Caco-2 (cell line): ENCODE results near the gene LNX2. TPM values are rescaled to one million over a fixed set of nuclear protein-coding genes. Genes with fewer than 3 reads are reported as not detected.

Experiments
- BruUV-seq: library from RNA; stranded (reverse); fragments of 400-500 nt; replicated peaks from 2 replicates; lab custom pipeline; 2021; lab: Mats Ljungman, UMichigan
- CTCF ChIA-PET: fragments of 300-600 bp; sonication (Branson Sonifier 250); formaldehyde crosslinking; loops from one replicate; lab custom pipeline; 2022; ENCODE audit warnings: antibody characterized with exemption; lab: Charles Lee
- POLR2A ChIA-PET: fragments of 300-600 bp; sonication (Branson Sonifier 250); formaldehyde crosslinking; loops from one replicate; lab custom pipeline; 2022; ENCODE audit warnings: antibody characterized with exemption; lab: Charles Lee
- DNase-seq, 2 experiments: peaks; one replicate each; pipeline versions ENCODE4 v3.0.0 to v3.0.0-alpha.2; 2020 to 2022
- H3K27me3 ChIP-seq: replicated peaks from 2 replicates; pipeline ENCODE4 v1.6.0; 2011; ENCODE audit warnings: low read length; ENCODE audit not compliant: control insufficient read depth, insufficient read depth
- H3K36me3 ChIP-seq: 2 replicates; pipeline ENCODE4 v1.5.1; 2011; ENCODE audit warnings: low read length; ENCODE audit not compliant: control insufficient read depth, insufficient read depth
- H3K4me1 ChIP-seq: fragments of 250-450 bp; sonication (Bioruptor Pico); 2 replicates; pipeline ENCODE4 v1.5.1; 2020; ENCODE audit warnings: mild to moderate bottlenecking
- H3K4me3 ChIP-seq: 2 replicates; pipeline ENCODE4 v1.5.1; 2011; ENCODE audit warnings: low read depth, mild to moderate bottlenecking, control low read depth, low read length
- H3K9me3 ChIP-seq: fragments of 250-450 bp; sonication (Bioruptor Pico); 2 replicates; pipeline ENCODE4 v1.5.1; 2020; ENCODE audit warnings: mild to moderate bottlenecking, moderate library complexity
- H3K27ac Mint-ChIP-seq: one replicate; pipeline ENCODE4 v1.8.0; 2022; ENCODE audit warnings: mixed read lengths; ENCODE audit not compliant: unreplicated experiment
- H3K27me3 Mint-ChIP-seq: one replicate; pipeline ENCODE4 v1.8.0; 2022; ENCODE audit warnings: mixed read lengths; ENCODE audit not compliant: insufficient read depth, unreplicated experiment
- H3K36me3 Mint-ChIP-seq: one replicate; pipeline ENCODE4 v1.8.0; 2022; ENCODE audit warnings: mild to moderate bottlenecking, mixed read lengths; ENCODE audit not compliant: insufficient read depth, unreplicated experiment
- H3K4me1 Mint-ChIP-seq: one replicate; pipeline ENCODE4 v1.8.0; 2022; ENCODE audit warnings: low read depth, mixed read lengths; ENCODE audit not compliant: unreplicated experiment
- H3K4me3 Mint-ChIP-seq: one replicate; pipeline ENCODE4 v1.8.0; 2022; ENCODE audit warnings: mild to moderate bottlenecking, moderate library complexity, mixed read lengths; ENCODE audit not compliant: unreplicated experiment
- H3K9me3 Mint-ChIP-seq: one replicate; pipeline ENCODE4 v1.8.0; 2022; ENCODE audit warnings: mixed read lengths; ENCODE audit not compliant: unreplicated experiment
- CTCF ChIP-seq, 2 experiments: fragments of 200-600 bp in 1 of 2; IDR thresholded peaks; 1 replicate in 1 of 2; 2 replicates in 1 of 2; pipeline versions ENCODE4 v1.5.1 to v1.8.0; 2011 to 2022; ENCODE audit warnings: antibody characterized with exemption in 1 of 2, control low read depth in 1 of 2, inconsistent platforms in 1 of 2, low read depth in 1 of 2, low read length in 1 of 2, mild to moderate bottlenecking in 1 of 2, moderate library complexity in 1 of 2; ENCODE audit not compliant: insufficient read depth in 1 of 2, severe bottlenecking in 1 of 2, unreplicated experiment in 1 of 2
- intact Hi-C: fragments of 100-400 bp; cut with micrococcal nuclease; formaldehyde crosslinking; loops from one replicate; pipeline ENCODE4 v1.10.0; 2022; ENCODE audit not compliant: unreplicated experiment
- total RNA-seq: library from RNA; stranded (reverse); gene quantifications from 2 replicates; pipeline ENCODE4 v1.2.3, GENCODE V29; 2022

Gene LNX2
- total RNA-seq, 1 experiment from 2014 or later = 24.4 TPM

- no peak overlapping the region for H3K4me3 Mint-ChIP-seq
- H3K9me3 ChIP-seq = 0 out of 2 replicates have a peak, but pooled peaks cover 3% of the 10 kb centered on the region
- ChIA-PET CTCF (no interaction called here), POLR2A (interaction anchor here (1.3 to 1.6 kb wide), 2 partner anchors 11 to 13 kb away, joined by 4 to 9 read pairs; partner anchors contain the start of gene LNX2)
- no peaks in the 10 kb centered on the region for H3K27me3 ChIP-seq
- no peak for TF ChIP-seq CTCF (IDR thresholded peaks at IDR 0.05; ENCODE audit: insufficient read depth in 1 of 2, low read depth in 1 of 2, low read length in 1 of 2, severe bottlenecking in 1 of 2, unreplicated experiment in 1 of 2)
- no peak overlapping the region for H3K4me3 ChIP-seq
- peaks cover 31% of the 10 kb centered on the region for H3K4me1 Mint-ChIP-seq
- BruUV-seq = no TSS peak
- no peaks in the 10 kb centered on the region for H3K9me3 Mint-ChIP-seq
- no peaks in the 10 kb centered on the region for H3K36me3 ChIP-seq
- H3K4me1 ChIP-seq = peaks cover 25% of the 10 kb centered on the region
- no peak overlapping the region for H3K27ac Mint-ChIP-seq
- intact Hi-C loops = no loop called here
- DNase-seq = no peak
- H3K27me3 Mint-ChIP-seq = no peaks in the 10 kb centered on the region
- no peaks in the 10 kb centered on the region for H3K36me3 Mint-ChIP-seq
Measured at GRCh38 chr13:27607125-27607524, 13.2 kb downstream of the LNX2 start.

GRCh38 chr13:27605610-27606200 lies 14.6 kb downstream of the LNX2 start:
- no peak for TF ChIP-seq CTCF (IDR thresholded peaks at IDR 0.05; ENCODE audit: insufficient read depth in 1 of 2, low read depth in 1 of 2, low read length in 1 of 2, severe bottlenecking in 1 of 2, unreplicated experiment in 1 of 2)
- H3K9me3 ChIP-seq = 0 out of 2 replicates have a peak, but pooled peaks cover 3% of the 10 kb centered on the region
- DNase-seq = no peak
- no TSS peak for BruUV-seq
- peaks cover 25% of the 10 kb centered on the region for H3K4me1 ChIP-seq
- Mint-ChIP-seq H3K9me3 (no peaks in the 10 kb centered on the region), H3K27ac (no peak overlapping the region), H3K4me1 (peaks cover 18% of the 10 kb centered on the region), H3K27me3 (no peaks in the 10 kb centered on the region), H3K36me3 (no peaks in the 10 kb centered on the region), H3K4me3 (no peak overlapping the region)
- POLR2A ChIA-PET = interaction anchor here (1.6 kb wide), 1 partner anchor 12 kb away, joined by 4 read pairs; no protein-coding TSS in a partner anchor
- intact Hi-C loops = no loop called here
- H3K27me3 ChIP-seq = no peaks in the 10 kb centered on the region
- no peaks in the 10 kb centered on the region for H3K36me3 ChIP-seq
- no peak overlapping the region for H3K4me3 ChIP-seq
- CTCF ChIA-PET = interaction anchor here (1.0 kb wide), 1 partner anchor 244 kb away, joined by 5 read pairs; no protein-coding TSS in a partner anchor

GRCh38 chr13:27605099-27605498 lies 15.2 kb downstream of the LNX2 start:
- no peaks in the 10 kb centered on the region for H3K36me3 Mint-ChIP-seq
- Histone ChIP-seq H3K9me3 (0 out of 2 replicates have a peak, but pooled peaks cover 3% of the 10 kb centered on the region), H3K4me1 (peaks cover 31% of the 10 kb centered on the region), H3K36me3 (no peaks in the 10 kb centered on the region), H3K27me3 (no peaks in the 10 kb centered on the region), H3K4me3 (no peak overlapping the region)
- BruUV-seq = no TSS peak
- DNase-seq = no peak
- H3K9me3 Mint-ChIP-seq = no peaks in the 10 kb centered on the region
- TF ChIP-seq CTCF (IDR thresholded peaks at IDR 0.05; ENCODE audit: insufficient read depth in 1 of 2, low read depth in 1 of 2, low read length in 1 of 2, severe bottlenecking in 1 of 2, unreplicated experiment in 1 of 2) = no peak
- H3K4me1 Mint-ChIP-seq = peaks cover 13% of the 10 kb centered on the region
- H3K4me3 Mint-ChIP-seq = no peak overlapping the region
- intact Hi-C loops = no loop called here
- H3K27ac Mint-ChIP-seq = no peak overlapping the region
- ChIA-PET CTCF (interaction anchor here (1.0 kb wide), 1 partner anchor 243 kb away, joined by 5 read pairs; no protein-coding TSS in a partner anchor), POLR2A (no interaction called here)
- H3K27me3 Mint-ChIP-seq = no peaks in the 10 kb centered on the region
